CMK (cell line): Measurements from ENCODE around the gene GARIN1A.
"Not testable (repeated sequence)": the region's sequence is repeated elsewhere in the genome, so short reads cannot be mapped to it uniquely, and the experiment has no call there.

Experiments
- DNase-seq: peaks from one replicate; pipeline ENCODE4 v3.0.0-alpha.2; 2010; ENCODE audit warnings: low read depth

The GARIN1A gene

GRCh38 chr7:128671992-128672391, at the start of gene GARIN1A:
Gene GARIN1A, plus strand, starts transcription at chr7:128672292. Its CDS starts 106 bp downstream, at chr7:128672398.
- no peak for DNase-seq

GRCh38 chr7:128627124-128627523, 45.0 kb upstream of the GARIN1A start:
- DNase-seq, result not testable (repeated sequence)

GRCh38 chr7:128633915-128634314, 38.2 kb upstream of the GARIN1A start:
- not testable (repeated sequence) for DNase-seq

- DNase-seq, result not testable (repeated sequence)
These were observed 26.9 kb upstream of the GARIN1A start for GRCh38 chr7:128645206-128645605.

- DNase-seq, result not testable (repeated sequence)
These were observed 26.2 kb upstream of the GARIN1A start for GRCh38 chr7:128645844-128646243.

- not testable (repeated sequence) for DNase-seq
These were observed 25.2 kb upstream of the GARIN1A start for GRCh38 chr7:128646877-128647276.

GRCh38 chr7:128651096-128651495, 21.0 kb upstream of the GARIN1A start:
- not testable (repeated sequence) for DNase-seq

GRCh38 chr7:128652606-128653005, 19.5 kb upstream of the GARIN1A start:
- DNase-seq, result not testable (repeated sequence)

- not testable (repeated sequence) for DNase-seq
These were observed 18.9 kb upstream of the GARIN1A start for GRCh38 chr7:128653197-128653596.

GRCh38 chr7:128654080-128654479, 18.0 kb upstream of the GARIN1A start:
- DNase-seq, result not testable (repeated sequence)

- not testable (repeated sequence) for DNase-seq
These were observed 17.6 kb upstream of the GARIN1A start for GRCh38 chr7:128654501-128654900.

GRCh38 chr7:128658428-128658827, 13.7 kb upstream of the GARIN1A start:
- not testable (repeated sequence) for DNase-seq

GRCh38 chr7:128660596-128660995, 11.5 kb upstream of the GARIN1A start:
- no peak for DNase-seq

- DNase-seq, result no peak
These were observed 10.6 kb upstream of the GARIN1A start for GRCh38 chr7:128661446-128661845.

- DNase-seq, result no peak
These were observed 10.0 kb upstream of the GARIN1A start for GRCh38 chr7:128662091-128662490.

GRCh38 chr7:128663223-128663622, 8.9 kb upstream of the GARIN1A start:
- DNase-seq, result not testable (repeated sequence)

GRCh38 chr7:128665057-128665456, 7.0 kb upstream of the GARIN1A start:
- no peak for DNase-seq

GRCh38 chr7:128666200-128666599, 5.9 kb upstream of the GARIN1A start:
- DNase-seq, result no peak

- no peak for DNase-seq
These were observed 930 bp downstream of the GARIN1A start for GRCh38 chr7:128672927-128673517.

- DNase-seq, result no peak
These were observed 1.5 kb downstream of the GARIN1A start for GRCh38 chr7:128673571-128673970.

GRCh38 chr7:128676665-128677064, 4.6 kb downstream of the GARIN1A start:
- no peak for DNase-seq

- no peak for DNase-seq
These were observed 7.8 kb downstream of the GARIN1A start for GRCh38 chr7:128679920-128680319.

GRCh38 chr7:128681794-128682537, 9.9 kb downstream of the GARIN1A start:
- no peak for DNase-seq
